ENCODE data around the gene BCKDHB.
"Not testable (repeated sequence)": the region's sequence is repeated elsewhere in the genome, so short reads cannot be mapped to it uniquely, and the experiment has no call there.

Gene BCKDHB

GRCh38 chr6:80209430-80209829 is 103.0 kb downstream of the BCKDHB start:
- no peak for DNase-seq (ENCODE audit: low spot score)

GRCh38 chr6:80210618-80211017 is 104.1 kb downstream of the BCKDHB start:
- DNase-seq (ENCODE audit: low spot score), result no peak

GRCh38 chr6:80211286-80211685 is 104.8 kb downstream of the BCKDHB start:
- DNase-seq (ENCODE audit: low spot score), result no peak

DNA sequence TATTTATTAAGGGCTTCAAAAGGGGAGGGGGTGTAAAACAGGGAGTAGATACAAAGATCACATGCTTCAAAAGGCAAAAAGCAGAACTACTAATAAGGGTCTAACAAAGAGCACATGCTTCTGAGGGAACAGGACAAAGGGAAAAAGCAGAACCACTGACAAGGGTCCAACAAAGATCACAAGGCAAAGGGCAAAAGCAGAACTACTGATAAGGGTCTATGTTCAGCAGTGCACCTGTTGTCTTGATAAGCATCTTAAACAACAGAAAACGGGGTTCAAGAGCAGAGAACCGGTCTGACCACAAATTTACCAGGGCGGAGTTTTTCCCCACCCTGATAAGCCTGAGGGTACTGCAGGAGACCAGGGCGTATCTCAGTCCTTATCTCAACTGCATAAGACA is 105.4 kb downstream of the BCKDHB start:
- DNase-seq (ENCODE audit: low spot score), result not testable (repeated sequence)

- DNase-seq (ENCODE audit: low spot score), result peak; percentile 30
These were observed 108.1 kb downstream of the BCKDHB start for GRCh38 chr6:80214436-80215022.

DNA sequence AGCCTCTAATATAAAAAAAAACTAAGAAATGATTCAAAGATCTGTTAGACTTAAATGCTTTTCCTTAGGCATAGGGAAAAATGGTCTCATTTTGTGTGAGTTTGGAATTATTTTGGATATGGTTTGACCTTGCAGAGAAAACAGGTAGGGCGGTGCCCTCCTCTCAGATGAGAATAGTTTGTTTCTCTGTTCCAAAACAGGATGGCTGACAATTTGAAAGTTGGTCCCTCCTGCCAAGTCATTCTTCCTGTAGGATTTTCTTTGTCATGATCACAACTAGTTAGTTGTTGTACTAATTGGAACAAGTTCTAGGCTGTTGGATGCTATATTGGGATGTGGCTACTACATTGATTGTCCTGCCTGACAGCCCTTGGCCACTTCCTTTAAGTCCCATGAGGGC is 108.6 kb downstream of the BCKDHB start:
- DNase-seq (ENCODE audit: low spot score), result no peak

- DNase-seq (ENCODE audit: low spot score), result no peak
These were observed 111.3 kb downstream of the BCKDHB start for GRCh38 chr6:80217794-80218193.

DNA sequence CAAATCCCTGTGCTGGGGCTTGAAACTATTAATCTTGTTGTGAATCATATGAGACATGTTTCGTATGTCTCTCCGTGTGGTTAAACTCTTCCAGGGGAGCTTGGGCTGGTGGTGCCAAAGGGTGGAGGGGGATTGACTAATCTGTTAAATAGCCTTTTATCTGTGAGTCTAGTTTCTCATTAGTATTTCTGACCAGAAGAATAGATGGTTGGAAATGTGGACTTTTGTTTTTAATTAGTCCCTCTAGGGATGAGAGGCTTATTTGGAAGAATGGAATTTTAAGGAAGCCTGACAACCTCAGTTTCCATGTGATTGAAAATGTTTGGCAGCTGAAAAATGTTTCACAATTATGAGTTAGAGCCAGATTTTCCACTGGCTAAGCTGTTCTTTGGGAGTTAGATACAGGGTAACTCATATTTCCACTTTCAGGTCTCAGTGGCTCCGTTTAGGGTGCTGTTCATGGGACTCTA is 117.3 kb downstream of the BCKDHB start:
- no peak for DNase-seq (ENCODE audit: low spot score)

- DNase-seq (ENCODE audit: low spot score), result no peak
These were observed 119.7 kb downstream of the BCKDHB start for GRCh38 chr6:80226151-80226550.

DNA sequence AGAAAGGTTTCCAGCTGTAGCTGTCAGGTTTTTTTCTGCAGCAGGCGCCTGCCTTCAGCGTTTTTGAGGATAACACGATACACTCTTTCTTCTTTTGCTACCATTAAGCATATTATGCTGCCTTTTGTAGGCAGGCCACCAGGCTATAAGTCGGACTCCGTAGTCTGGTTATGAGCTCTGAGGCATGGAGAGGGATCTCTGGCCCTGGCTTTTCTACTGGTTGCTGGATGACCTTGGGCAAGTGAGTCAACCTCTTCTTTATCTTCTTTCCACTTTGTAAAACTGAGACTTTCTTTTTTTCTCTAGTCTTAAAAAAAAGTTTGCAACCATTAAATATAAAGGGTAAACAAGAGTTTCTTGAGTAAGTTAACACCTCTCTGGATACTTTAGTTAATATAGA is 120.2 kb downstream of the BCKDHB start:
- DNase-seq (ENCODE audit: low spot score), result no peak

GRCh38 chr6:80227545-80228105 is 121.2 kb downstream of the BCKDHB start:
- no peak for DNase-seq (ENCODE audit: low spot score)

GRCh38 chr6:80233262-80233661 is 126.8 kb downstream of the BCKDHB start:
- DNase-seq (ENCODE audit: low spot score), result no peak

- no peak for DNase-seq (ENCODE audit: low spot score)
These were observed 127.5 kb downstream of the BCKDHB start for GRCh38 chr6:80233958-80234357.

DNA sequence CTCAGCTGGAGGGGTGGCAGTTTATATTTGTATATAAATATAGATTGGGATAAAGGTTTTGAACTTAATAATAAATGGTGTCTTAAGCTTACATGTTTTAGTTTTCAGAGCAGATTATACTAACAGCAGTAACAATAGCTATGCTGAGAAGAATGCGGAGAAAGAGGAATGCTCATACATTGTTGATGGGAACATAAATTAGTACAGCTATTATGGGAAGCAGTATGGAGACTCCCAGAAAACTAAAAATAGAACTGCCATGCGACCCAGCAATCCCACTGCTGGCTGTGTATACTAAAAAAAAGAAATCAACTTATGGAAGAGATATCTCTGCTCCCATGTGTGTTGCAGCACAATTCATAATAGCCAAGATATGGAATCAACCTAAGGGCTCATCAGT is 127.9 kb downstream of the BCKDHB start:
- no peak for DNase-seq (ENCODE audit: low spot score)

GRCh38 chr6:80234908-80235307 is 128.4 kb downstream of the BCKDHB start:
- no peak for DNase-seq (ENCODE audit: low spot score)

- no peak for DNase-seq (ENCODE audit: low spot score)
These were observed 129.2 kb downstream of the BCKDHB start for GRCh38 chr6:80235647-80236046.

GRCh38 chr6:80238754-80239153 is 132.3 kb downstream of the BCKDHB start:
- DNase-seq (ENCODE audit: low spot score), result not testable (repeated sequence)

- DNase-seq (ENCODE audit: low spot score), result no peak
These were observed 138.6 kb downstream of the BCKDHB start for GRCh38 chr6:80245043-80245442.

DNA sequence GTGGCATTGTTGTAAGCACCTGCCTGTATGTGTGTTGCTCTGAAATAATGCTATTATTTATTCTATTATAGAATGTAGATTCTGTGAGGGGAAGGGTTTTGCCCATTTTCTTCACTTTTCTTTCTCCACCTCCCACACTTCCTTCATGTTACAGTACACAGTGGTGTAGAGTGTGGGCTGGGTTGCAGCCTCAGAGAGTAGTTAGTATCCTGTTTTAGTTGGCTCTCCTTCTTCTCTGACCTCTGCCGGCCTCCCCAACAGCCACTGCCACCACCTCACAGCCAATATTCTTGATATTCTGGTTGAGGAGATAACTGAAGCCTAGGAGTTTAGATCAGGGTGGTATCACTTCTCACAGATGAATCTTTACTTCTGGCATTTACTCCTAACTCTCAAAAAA is 143.4 kb downstream of the BCKDHB start:
- no peak for DNase-seq (ENCODE audit: low spot score)

- no peak for DNase-seq (ENCODE audit: low spot score)
These were observed 144.0 kb downstream of the BCKDHB start for GRCh38 chr6:80250391-80250997.

DNA sequence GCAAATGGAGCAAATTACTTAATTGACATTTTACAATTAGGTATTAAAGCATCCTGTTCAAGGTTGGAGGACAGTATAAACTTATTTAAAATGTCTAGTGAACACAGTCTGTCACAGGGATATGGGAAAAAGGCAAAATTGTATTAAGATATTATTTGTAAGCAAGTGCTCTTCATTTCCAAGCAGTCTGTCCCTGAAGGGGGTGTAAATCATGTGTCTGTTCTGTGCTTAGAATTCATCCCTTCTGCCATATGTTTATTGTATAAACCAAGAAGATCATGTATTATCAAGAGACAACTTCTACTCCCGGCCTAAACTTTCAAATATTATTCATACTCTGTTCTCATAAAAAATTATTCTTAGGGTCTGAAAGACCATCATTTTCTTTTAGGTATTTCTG is 144.8 kb downstream of the BCKDHB start:
- DNase-seq (ENCODE audit: low spot score), result no peak

- DNase-seq (ENCODE audit: low spot score), result no peak
These were observed 148.2 kb downstream of the BCKDHB start for GRCh38 chr6:80254716-80255115.

DNA sequence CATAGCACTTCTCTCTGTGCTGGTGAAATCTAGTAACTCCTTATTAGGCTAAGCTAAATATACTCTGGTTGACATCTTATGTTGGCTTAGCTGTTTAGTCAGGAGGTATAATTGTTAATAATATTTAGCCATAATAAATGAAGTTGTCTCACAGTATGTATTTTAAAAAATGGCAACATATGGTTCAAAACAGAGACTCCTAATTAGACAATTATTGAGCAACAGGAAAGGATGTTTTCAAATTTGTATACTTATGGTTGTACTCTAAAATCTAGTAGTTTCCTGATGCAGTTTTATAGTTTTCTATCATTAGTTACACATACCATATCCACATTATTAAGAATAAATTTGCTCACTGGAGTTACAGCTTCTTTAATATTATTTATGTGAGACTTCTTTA is 150.2 kb downstream of the BCKDHB start:
- DNase-seq (ENCODE audit: low spot score), result no peak

DNA sequence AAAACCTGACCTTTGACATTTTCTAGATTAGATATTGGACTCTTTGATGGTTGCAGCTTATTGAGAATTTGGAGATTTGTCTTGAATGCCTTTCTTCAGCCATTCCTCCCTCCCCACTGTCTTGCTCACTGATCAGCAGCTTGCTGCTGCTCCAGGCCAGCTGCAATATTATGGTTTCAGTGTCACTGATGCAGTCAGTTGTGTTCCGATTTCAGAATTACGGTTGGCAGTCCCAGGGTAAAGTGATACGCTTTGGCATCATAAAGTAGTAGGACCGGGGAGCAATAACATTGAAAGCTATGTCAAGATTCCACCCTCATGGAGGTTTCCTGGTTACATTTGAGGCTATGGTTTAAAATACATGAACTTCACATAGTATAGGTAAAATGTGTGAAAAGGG is 152.6 kb downstream of the BCKDHB start:
- DNase-seq (ENCODE audit: low spot score), result no peak
